Measurements from ENCODE around the gene NLRC5.
"Not testable (repeated sequence)": the region's sequence is repeated elsewhere in the genome, so short reads cannot be mapped to it uniquely, and the experiment has no call there.

Gene NLRC5

DNA sequence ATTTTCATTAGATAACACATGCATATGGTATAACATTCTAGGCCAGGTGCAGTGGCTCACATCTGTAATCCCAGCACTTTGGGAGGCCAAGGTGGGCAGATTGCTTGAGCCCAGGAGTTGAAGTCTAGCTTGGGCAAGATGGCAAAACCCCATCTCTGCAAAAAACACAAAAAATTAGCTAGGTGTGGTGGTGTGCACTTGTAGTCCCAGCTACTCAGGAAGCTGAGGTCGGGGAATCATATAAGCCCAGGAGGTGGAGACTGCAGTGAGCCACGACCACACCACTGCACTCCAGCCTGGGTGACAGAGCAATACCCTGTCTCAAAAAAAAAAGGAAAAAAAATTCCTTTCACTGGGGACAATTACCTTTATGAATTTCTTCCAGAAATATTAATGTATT lies 16.2 kb downstream of the NLRC5 start:
- not testable (repeated sequence) for H3K4me1 ChIP-seq (ENCODE audit: control insufficient read depth, insufficient read depth, low read depth, low read length); H2BK15ac ChIP-seq (ENCODE audit: low read depth, poor library complexity, severe bottlenecking); H3K9ac ChIP-seq (ENCODE audit: low read length); H2AK5ac ChIP-seq (ENCODE audit: low read length, severe bottlenecking); H4K91ac ChIP-seq (ENCODE audit: low read length); H3K4me3 ChIP-seq (ENCODE audit: insufficient read depth in 1 of 2, low read depth in 1 of 2, low read length in 2 of 2); H3K14ac ChIP-seq (ENCODE audit: low read length in 2 of 2); DNase-seq; H2BK120ac ChIP-seq (ENCODE audit: low read depth, low read length); H3K79me1 ChIP-seq (replicated peaks; ENCODE audit: low read length, poor library complexity, severe bottlenecking); H2BK5ac ChIP-seq (ENCODE audit: low read depth, low read length, poor library complexity, severe bottlenecking); H3K27ac ChIP-seq (ENCODE audit: low read length, poor library complexity, severe bottlenecking); H3K23ac ChIP-seq (ENCODE audit: low read length in 2 of 2); H3K27me3 ChIP-seq (ENCODE audit: control insufficient read depth in 1 of 2, insufficient read depth in 1 of 2, low read length in 2 of 2); H2BK12ac ChIP-seq (ENCODE audit: low read length in 2 of 2); H3K4me2 ChIP-seq (ENCODE audit: low read length, poor library complexity, severe bottlenecking); H3K4ac ChIP-seq (ENCODE audit: low read depth in 1 of 2, low read length in 2 of 2); H3K9me3 ChIP-seq (ENCODE audit: control insufficient read depth, low read length); H2AFZ ChIP-seq (ENCODE audit: low read depth, low read length); H3K18ac ChIP-seq (ENCODE audit: low read depth in 1 of 2, low read length in 2 of 2); H4K8ac ChIP-seq (ENCODE audit: low read length)
- peaks cover 4 to 36% of the 10 kb centered on the region in 2 experiments for H3K36me3 ChIP-seq (ENCODE audit: control insufficient read depth in 1 of 2, insufficient read depth in 2 of 2, low read depth in 1 of 2, low read length in 2 of 2)
- WGBS: 75% methylated on average over 2 of the region's 2 CpGs

DNA sequence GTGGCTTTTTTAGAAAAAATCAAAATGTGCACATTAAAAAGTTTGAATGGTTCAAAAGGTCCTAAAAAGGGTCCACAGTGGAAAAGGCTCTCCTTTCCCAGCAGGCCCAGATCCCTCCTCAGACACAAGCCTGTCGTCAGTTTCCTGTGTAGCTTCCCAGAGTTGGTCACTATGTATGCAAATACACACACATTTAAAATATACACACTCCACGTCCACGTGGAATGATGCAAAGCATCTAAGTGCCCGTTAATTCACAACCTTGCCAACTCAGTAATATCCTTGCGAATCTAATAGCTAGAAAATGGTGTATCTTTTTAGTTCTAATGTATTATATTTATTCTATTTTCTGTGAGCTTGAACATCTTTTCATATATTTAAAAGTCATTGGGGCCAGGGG lies 17.7 kb downstream of the NLRC5 start:
- no peak overlapping the region for H2BK120ac ChIP-seq (ENCODE audit: low read depth, low read length)
- no peak overlapping the region for H2BK5ac ChIP-seq (ENCODE audit: low read depth, low read length, poor library complexity, severe bottlenecking)
- H3K4me2 ChIP-seq (ENCODE audit: low read length, poor library complexity, severe bottlenecking): no peak overlapping the region
- no peak for DNase-seq
- H3K79me1 ChIP-seq (replicated peaks; ENCODE audit: low read length, poor library complexity, severe bottlenecking): no peaks in the 10 kb centered on the region
- H3K9me3 ChIP-seq (ENCODE audit: control insufficient read depth, low read length): no peaks in the 10 kb centered on the region
- no peak overlapping the region for H4K8ac ChIP-seq (ENCODE audit: low read length)
- H3K36me3 ChIP-seq (ENCODE audit: control insufficient read depth in 1 of 2, insufficient read depth in 2 of 2, low read depth in 1 of 2, low read length in 2 of 2): peaks cover 4 to 30% of the 10 kb centered on the region in 2 experiments
- no peak overlapping the region for H2BK12ac ChIP-seq (ENCODE audit: low read length in 2 of 2)
- H3K9ac ChIP-seq (ENCODE audit: low read length): no peak overlapping the region
- no peak overlapping the region for H3K23ac ChIP-seq (ENCODE audit: low read length in 2 of 2)
- no peak overlapping the region for H2AK5ac ChIP-seq (ENCODE audit: low read length, severe bottlenecking)
- no peak overlapping the region for H3K4me3 ChIP-seq (ENCODE audit: insufficient read depth in 1 of 2, low read depth in 1 of 2, low read length in 2 of 2)
- H4K91ac ChIP-seq (ENCODE audit: low read length): no peak overlapping the region
- no peak overlapping the region for H3K27ac ChIP-seq (ENCODE audit: low read length, poor library complexity, severe bottlenecking)
- no peak overlapping the region for H2AFZ ChIP-seq (ENCODE audit: low read depth, low read length)
- H3K27me3 ChIP-seq (ENCODE audit: control insufficient read depth in 1 of 2, insufficient read depth in 1 of 2, low read length in 2 of 2): no peaks in the 10 kb centered on the region
- H2BK15ac ChIP-seq (ENCODE audit: low read depth, poor library complexity, severe bottlenecking): no peak overlapping the region
- H3K4ac ChIP-seq (ENCODE audit: low read depth in 1 of 2, low read length in 2 of 2): no peak overlapping the region
- H3K4me1 ChIP-seq (ENCODE audit: control insufficient read depth, insufficient read depth, low read depth, low read length): no peaks in the 10 kb centered on the region
- H3K14ac ChIP-seq (ENCODE audit: low read length in 2 of 2): no peak overlapping the region
- H3K18ac ChIP-seq (ENCODE audit: low read depth in 1 of 2, low read length in 2 of 2): no peak overlapping the region
- WGBS: 37% methylated on average over 3 of the region's 5 CpGs

DNA sequence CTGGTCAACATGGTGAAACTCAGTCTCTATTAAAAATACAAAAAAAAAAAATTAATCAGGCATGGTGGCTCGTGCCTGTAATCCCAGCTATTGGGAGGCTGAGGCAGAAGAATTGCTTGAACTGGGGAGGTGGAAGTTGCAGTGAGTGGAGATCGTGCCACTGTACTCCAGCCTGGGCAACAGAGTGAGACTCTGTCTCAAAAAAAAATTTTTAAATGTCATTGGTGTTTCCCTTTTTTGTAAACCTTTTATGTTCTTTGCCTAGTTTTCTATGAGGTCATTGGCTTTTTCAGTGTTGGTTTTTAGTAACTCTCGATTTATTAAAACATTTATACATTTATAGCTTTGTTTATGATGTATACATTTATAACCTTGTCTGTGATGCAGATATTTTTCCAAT lies 18.2 kb downstream of the NLRC5 start:
- no peak overlapping the region for H2AK5ac ChIP-seq (ENCODE audit: low read length, severe bottlenecking)
- no peak overlapping the region for H3K23ac ChIP-seq (ENCODE audit: low read length in 2 of 2)
- H3K14ac ChIP-seq (ENCODE audit: low read length in 2 of 2): no peak overlapping the region
- peaks cover 4 to 30% of the 10 kb centered on the region in 2 experiments for H3K36me3 ChIP-seq (ENCODE audit: control insufficient read depth in 1 of 2, insufficient read depth in 2 of 2, low read depth in 1 of 2, low read length in 2 of 2)
- no peaks in the 10 kb centered on the region for H3K9me3 ChIP-seq (ENCODE audit: control insufficient read depth, low read length)
- no peak overlapping the region for H2AFZ ChIP-seq (ENCODE audit: low read depth, low read length)
- H3K79me1 ChIP-seq (replicated peaks; ENCODE audit: low read length, poor library complexity, severe bottlenecking): no peaks in the 10 kb centered on the region
- DNase-seq: no peak
- no peak overlapping the region for H2BK15ac ChIP-seq (ENCODE audit: low read depth, poor library complexity, severe bottlenecking)
- H3K27me3 ChIP-seq (ENCODE audit: control insufficient read depth in 1 of 2, insufficient read depth in 1 of 2, low read length in 2 of 2): no peaks in the 10 kb centered on the region
- no peak overlapping the region for H2BK12ac ChIP-seq (ENCODE audit: low read length in 2 of 2)
- no peak overlapping the region for H3K4me3 ChIP-seq (ENCODE audit: insufficient read depth in 1 of 2, low read depth in 1 of 2, low read length in 2 of 2)
- 82% methylated on average over 2 of the region's 3 CpGs for WGBS
- no peak overlapping the region for H3K4ac ChIP-seq (ENCODE audit: low read depth in 1 of 2, low read length in 2 of 2)
- H2BK120ac ChIP-seq (ENCODE audit: low read depth, low read length): no peak overlapping the region
- no peak overlapping the region for H3K4me2 ChIP-seq (ENCODE audit: low read length, poor library complexity, severe bottlenecking)
- H4K8ac ChIP-seq (ENCODE audit: low read length): no peak overlapping the region
- H2BK5ac ChIP-seq (ENCODE audit: low read depth, low read length, poor library complexity, severe bottlenecking): no peak overlapping the region
- no peak overlapping the region for H3K9ac ChIP-seq (ENCODE audit: low read length)
- H3K18ac ChIP-seq (ENCODE audit: low read depth in 1 of 2, low read length in 2 of 2): no peak overlapping the region
- no peak overlapping the region for H3K27ac ChIP-seq (ENCODE audit: low read length, poor library complexity, severe bottlenecking)
- no peaks in the 10 kb centered on the region for H3K4me1 ChIP-seq (ENCODE audit: control insufficient read depth, insufficient read depth, low read depth, low read length)
- H4K91ac ChIP-seq (ENCODE audit: low read length): no peak overlapping the region

DNA sequence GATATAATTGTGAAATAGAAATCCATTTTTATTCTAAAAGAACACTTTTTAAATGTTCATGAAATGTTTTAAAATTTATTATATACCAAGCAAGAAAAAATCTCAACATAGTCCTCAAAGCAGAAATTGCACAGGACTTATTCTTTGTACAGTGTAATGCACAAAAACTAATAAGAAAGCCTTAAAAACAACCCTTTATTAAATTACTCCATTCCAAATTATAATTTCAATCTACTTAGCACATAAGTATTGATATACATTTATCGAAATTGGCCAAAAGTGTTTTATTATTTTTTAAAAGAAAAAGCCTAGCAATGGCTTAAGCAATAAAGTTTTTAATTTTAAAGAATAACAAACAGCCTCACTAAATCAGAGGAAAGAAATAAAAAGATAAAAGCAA lies 19.1 kb downstream of the NLRC5 start:
- Histone ChIP-seq H2AK5ac (ENCODE audit: low read length, severe bottlenecking) (no peak overlapping the region), H3K4me2 (ENCODE audit: low read length, poor library complexity, severe bottlenecking) (no peak overlapping the region), H2BK15ac (ENCODE audit: low read depth, poor library complexity, severe bottlenecking) (no peak overlapping the region), H3K23ac (ENCODE audit: low read length in 2 of 2) (no peak overlapping the region), H2BK12ac (ENCODE audit: low read length in 2 of 2) (no peak overlapping the region), H3K36me3 (ENCODE audit: control insufficient read depth in 1 of 2, insufficient read depth in 2 of 2, low read depth in 1 of 2, low read length in 2 of 2) (peaks cover 4 to 26% of the 10 kb centered on the region in 2 experiments), H3K9me3 (ENCODE audit: control insufficient read depth, low read length) (no peaks in the 10 kb centered on the region), H3K27ac (ENCODE audit: low read length, poor library complexity, severe bottlenecking) (no peak overlapping the region), H2AFZ (ENCODE audit: low read depth, low read length) (no peak overlapping the region), H3K9ac (ENCODE audit: low read length) (no peak overlapping the region), H3K14ac (ENCODE audit: low read length in 2 of 2) (no peak overlapping the region), H3K79me1 (replicated peaks; ENCODE audit: low read length, poor library complexity, severe bottlenecking) (no peaks in the 10 kb centered on the region), H3K4me3 (ENCODE audit: insufficient read depth in 1 of 2, low read depth in 1 of 2, low read length in 2 of 2) (no peak overlapping the region), H3K4me1 (ENCODE audit: control insufficient read depth, insufficient read depth, low read depth, low read length) (no peaks in the 10 kb centered on the region), H4K91ac (ENCODE audit: low read length) (no peak overlapping the region), H3K27me3 (ENCODE audit: control insufficient read depth in 1 of 2, insufficient read depth in 1 of 2, low read length in 2 of 2) (no peaks in the 10 kb centered on the region), H3K18ac (ENCODE audit: low read depth in 1 of 2, low read length in 2 of 2) (no peak overlapping the region), H3K4ac (ENCODE audit: low read depth in 1 of 2, low read length in 2 of 2) (no peak overlapping the region), H4K8ac (ENCODE audit: low read length) (no peak overlapping the region), H2BK120ac (ENCODE audit: low read depth, low read length) (no peak overlapping the region), H2BK5ac (ENCODE audit: low read depth, low read length, poor library complexity, severe bottlenecking) (no peak overlapping the region)
- no CpG with 5 or more reads among the region's 1 CpG for WGBS
- DNase-seq: no peak
